Measurements from ENCODE around the gene JAKMIP3.

Gene JAKMIP3

GRCh38 chr10:132062641-132063390 lies 2.9 kb upstream of the JAKMIP3 start:
- no peak for TF ChIP-seq CTCF (IDR thresholded peaks at IDR 0.05; ENCODE audit: borderline replicate concordance, control extremely low read depth, extremely low read depth, insufficient read depth, missing control alignments)
- in situ Hi-C loops (cut with MboI; ENCODE audit: low sequenced_read_pairs, unreplicated experiment) = no loop called here
- DNase-seq (ENCODE audit: low spot score) = no peak

GRCh38 chr10:132063432-132063831 lies 2.3 kb upstream of the JAKMIP3 start:
- in situ Hi-C loops (cut with MboI; ENCODE audit: low sequenced_read_pairs, unreplicated experiment) = no loop called here
- no peak for TF ChIP-seq CTCF (IDR thresholded peaks at IDR 0.05; ENCODE audit: borderline replicate concordance, control extremely low read depth, extremely low read depth, insufficient read depth, missing control alignments)
- no peak for DNase-seq (ENCODE audit: low spot score)

GRCh38 chr10:132064082-132064755 lies 1.5 kb upstream of the JAKMIP3 start:
- no peak for TF ChIP-seq CTCF (IDR thresholded peaks at IDR 0.05; ENCODE audit: borderline replicate concordance, control extremely low read depth, extremely low read depth, insufficient read depth, missing control alignments)
- in situ Hi-C loops (cut with MboI; ENCODE audit: low sequenced_read_pairs, unreplicated experiment) = no loop called here
- DNase-seq (ENCODE audit: low spot score) = no peak

GRCh38 chr10:132064771-132065437 lies 842 bp upstream of the JAKMIP3 start:
- in situ Hi-C loops (cut with MboI; ENCODE audit: low sequenced_read_pairs, unreplicated experiment) = no loop called here

GRCh38 chr10:132066186-132066585 lies 440 bp downstream of the JAKMIP3 start:
- in situ Hi-C loops (cut with MboI; ENCODE audit: low sequenced_read_pairs, unreplicated experiment) = no loop called here
- no peak for TF ChIP-seq CTCF (IDR thresholded peaks at IDR 0.05; ENCODE audit: borderline replicate concordance, control extremely low read depth, extremely low read depth, insufficient read depth, missing control alignments)
- no peak for DNase-seq (ENCODE audit: low spot score)

More at GRCh38 chr10:132064771-132065437, 842 bp upstream of the JAKMIP3 start:
- TF ChIP-seq CTCF (IDR thresholded peaks at IDR 0.05; ENCODE audit: borderline replicate concordance, control extremely low read depth, extremely low read depth, insufficient read depth, missing control alignments) = no peak
- DNase-seq (ENCODE audit: low spot score) = no peak

- DNase-seq (ENCODE audit: low spot score) = no peak
- in situ Hi-C loops (cut with MboI; ENCODE audit: low sequenced_read_pairs, unreplicated experiment) = no loop called here
Measured at GRCh38 chr10:132066812-132067211, 1.1 kb downstream of the JAKMIP3 start.

More at GRCh38 chr10:132066812-132067211, 1.1 kb downstream of the JAKMIP3 start:
- no peak for TF ChIP-seq CTCF (IDR thresholded peaks at IDR 0.05; ENCODE audit: borderline replicate concordance, control extremely low read depth, extremely low read depth, insufficient read depth, missing control alignments)
